GM15510 (cell line): ENCODE data around the gene KSR1.

Experiments
- POLR2A ChIP-seq: IDR thresholded peaks from 3 replicates; pipeline ENCODE4 v1.6.1; 2011; ENCODE audit warnings: borderline replicate concordance; ENCODE audit not compliant: insufficient read length; ENCODE audit errors: extremely low read depth

KSR1 gene

GRCh38 chr17:27477971-27478684, 21.9 kb downstream of the KSR1 start:
- no peak for TF ChIP-seq POLR2A

- TF ChIP-seq POLR2A: no peak
Measured at GRCh38 chr17:27478901-27479538, 22.8 kb downstream of the KSR1 start.

- TF ChIP-seq POLR2A: no peak
Measured at GRCh38 chr17:27479838-27480237, 23.6 kb downstream of the KSR1 start.

GRCh38 chr17:27480699-27481098, 24.5 kb downstream of the KSR1 start:
- TF ChIP-seq POLR2A: no peak

- no peak for TF ChIP-seq POLR2A
Measured at GRCh38 chr17:27481327-27481726, 25.1 kb downstream of the KSR1 start.

- no peak for TF ChIP-seq POLR2A
Measured at GRCh38 chr17:27485125-27485524, 28.9 kb downstream of the KSR1 start.

- TF ChIP-seq POLR2A: no peak
Measured at GRCh38 chr17:27485716-27486495, 29.7 kb downstream of the KSR1 start.

- TF ChIP-seq POLR2A: no peak
Measured at GRCh38 chr17:27486741-27487140, 30.5 kb downstream of the KSR1 start.

- TF ChIP-seq POLR2A: no peak
Measured at GRCh38 chr17:27488231-27488630, 32.0 kb downstream of the KSR1 start.

GRCh38 chr17:27489045-27489715, 32.9 kb downstream of the KSR1 start:
- TF ChIP-seq POLR2A: no peak

GRCh38 chr17:27490391-27490790, 34.1 kb downstream of the KSR1 start:
- TF ChIP-seq POLR2A: no peak

GRCh38 chr17:27491713-27492190, 35.5 kb downstream of the KSR1 start:
- no peak for TF ChIP-seq POLR2A

GRCh38 chr17:27492470-27492869, 36.2 kb downstream of the KSR1 start:
- no peak for TF ChIP-seq POLR2A

- no peak for TF ChIP-seq POLR2A
Measured at GRCh38 chr17:27493088-27493487, 36.8 kb downstream of the KSR1 start.
